Kidney (tissue), 14 donors: ENCODE measurements around the gene ITPR1. TPM values are rescaled to one million over a fixed set of nuclear protein-coding genes. Genes with fewer than 3 reads are reported as not detected.

Source experiments
- DNase-seq, 5 donors: peaks; one replicate each; pipeline ENCODE4 v3.0.0-alpha.2; 2013 to 2020
- FAIRE-seq: peaks from 2 replicates; lab custom pipeline; 2012; peaks lifted over from hg19 to GRCh38; lab: Jason Lieb, UNC
- H3K27ac ChIP-seq, 2 donors: one replicate each; pipeline ENCODE4 v1.7.0; 2013; ENCODE audit warnings: low read depth in 2 of 2, low read length in 2 of 2, inconsistent platforms in 1 of 2
- H3K27me3 ChIP-seq: one replicate; pipeline ENCODE4 v1.7.1; 2013; ENCODE audit warnings: low read length, inconsistent platforms; ENCODE audit not compliant: control insufficient read depth, insufficient read depth
- H3K36me3 ChIP-seq, 3 donors: one replicate each; pipeline versions ENCODE4 v1.7.0 to v1.7.1; 2013; ENCODE audit warnings: low read length in 3 of 3, control low read depth in 1 of 3, inconsistent platforms in 1 of 3; ENCODE audit not compliant: insufficient read depth in 3 of 3, control insufficient read depth in 2 of 3
- H3K4me1 ChIP-seq, 3 donors: one replicate each; pipeline versions ENCODE4 v1.7.0 to v1.7.1; 2013; ENCODE audit warnings: low read length in 3 of 3, inconsistent platforms in 1 of 3, low read depth in 1 of 3; ENCODE audit not compliant: control insufficient read depth in 2 of 3, insufficient read depth in 2 of 3
- H3K4me3 ChIP-seq, 3 donors: one replicate each; pipeline versions ENCODE4 v1.7.0 to v1.8.1; 2013; ENCODE audit warnings: low read length in 3 of 3, control low read depth in 1 of 3, inconsistent platforms in 1 of 3
- H3K9ac ChIP-seq, 3 donors: one replicate each; pipeline versions ENCODE4 v1.7.0 to v1.7.1; 2013; ENCODE audit warnings: low read length in 3 of 3, control low read depth in 1 of 3, inconsistent platforms in 1 of 3
- H3K9me3 ChIP-seq, 3 donors: one replicate each; pipeline versions ENCODE4 v1.7.0 to v1.7.1; 2013; ENCODE audit warnings: low read length in 3 of 3, control low read depth in 1 of 3, inconsistent platforms in 1 of 3; ENCODE audit not compliant: control insufficient read depth in 2 of 3, insufficient read depth in 1 of 3
- intact Hi-C: fragments of 100-400 bp; cut with DNase I; formaldehyde crosslinking; loops from one replicate; pipeline ENCODE4 v1.11.1; 2022
- polyA plus RNA-seq: library from polyadenylated mRNA; stranded (reverse); fragments of 350-450 nt; fragmentation: Illumina TruSeq; extraction: RNeasy Lipid Tissue Mini Kit (QIAGEN cat#74804); gene quantifications from one replicate; pipeline ENCODE4 v1.2.3, GENCODE V29; 2014; ENCODE audit warnings: low read depth, low replicate concordance; ENCODE audit not compliant: insufficient read depth
- total RNA-seq: library from RNA; stranded (reverse); fragmentation: NEBNext Ultra II Directional; extraction: Animal tissue kit (Norgen Biotek cat#: 25700); gene quantifications from one replicate; pipeline ENCODE4 v1.2.1, GENCODE V29; 2021
- TF ChIP-seq, protein P1 (sequence below): IDR thresholded peaks from 3 replicates; pipeline ENCODE4 v1.5.1; 2012; ENCODE audit warnings: mild to moderate bottlenecking, moderate library complexity, borderline replicate concordance; ENCODE audit not compliant: insufficient read depth; ENCODE audit errors: extremely low read depth
- donor health status: control.
- donor health status: control.
- donor health status: control.
- donor health status: control.
- donor health status: control.
- donor health status: DM: yes; HTN: yes; CAD: no.
- donor health status: Normal renal cell carcinoma (clear cell type).

Gene ITPR1
- total and polyA plus RNA-seq, 2 donors from 2014 or later, result 30.2 to 81.2 TPM

DNA sequence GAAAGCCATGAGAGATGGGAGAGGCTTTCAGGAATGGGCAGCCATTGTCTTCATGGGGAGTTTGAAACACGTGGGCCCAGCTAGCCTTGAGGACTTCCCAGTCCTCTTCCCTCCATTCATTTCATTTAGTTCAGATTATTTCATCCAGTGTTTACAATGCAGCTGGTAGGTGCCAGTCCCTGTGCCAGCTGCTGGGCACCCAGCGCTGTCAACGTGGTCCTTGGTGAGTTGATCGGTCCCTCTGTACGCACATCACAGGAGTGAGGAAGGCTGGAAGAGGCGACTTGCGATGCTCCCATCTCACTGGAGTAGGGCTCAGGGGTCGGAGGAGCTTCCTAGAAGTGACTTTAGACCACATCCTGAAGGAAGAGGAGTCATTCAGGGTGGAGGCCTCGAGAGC lies 279.7 kb downstream of the ITPR1 start:
- FAIRE-seq (no peak), DNase-seq (no peak)
- no peaks in the 10 kb centered on the region for H3K36me3 ChIP-seq
- TF ChIP-seq, protein P1, sequence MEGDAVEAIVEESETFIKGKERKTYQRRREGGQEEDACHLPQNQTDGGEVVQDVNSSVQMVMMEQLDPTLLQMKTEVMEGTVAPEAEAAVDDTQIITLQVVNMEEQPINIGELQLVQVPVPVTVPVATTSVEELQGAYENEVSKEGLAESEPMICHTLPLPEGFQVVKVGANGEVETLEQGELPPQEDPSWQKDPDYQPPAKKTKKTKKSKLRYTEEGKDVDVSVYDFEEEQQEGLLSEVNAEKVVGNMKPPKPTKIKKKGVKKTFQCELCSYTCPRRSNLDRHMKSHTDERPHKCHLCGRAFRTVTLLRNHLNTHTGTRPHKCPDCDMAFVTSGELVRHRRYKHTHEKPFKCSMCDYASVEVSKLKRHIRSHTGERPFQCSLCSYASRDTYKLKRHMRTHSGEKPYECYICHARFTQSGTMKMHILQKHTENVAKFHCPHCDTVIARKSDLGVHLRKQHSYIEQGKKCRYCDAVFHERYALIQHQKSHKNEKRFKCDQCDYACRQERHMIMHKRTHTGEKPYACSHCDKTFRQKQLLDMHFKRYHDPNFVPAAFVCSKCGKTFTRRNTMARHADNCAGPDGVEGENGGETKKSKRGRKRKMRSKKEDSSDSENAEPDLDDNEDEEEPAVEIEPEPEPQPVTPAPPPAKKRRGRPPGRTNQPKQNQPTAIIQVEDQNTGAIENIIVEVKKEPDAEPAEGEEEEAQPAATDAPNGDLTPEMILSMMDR, result no peak
- peak overlapping the region in 1 of 3 donors; percentile 35 for H3K9ac ChIP-seq
- H3K4me3 ChIP-seq, result no peak overlapping the region
- H3K4me1 ChIP-seq, result peaks cover 0 to 24% (median 24%) of the 10 kb centered on the region in 3 donors
- intact Hi-C loops, result no loop called here
- H3K27ac ChIP-seq, result peak overlapping the region; percentile 89 to 90
- H3K27me3 ChIP-seq, result no peaks in the 10 kb centered on the region
- H3K9me3 ChIP-seq, result no peaks in the 10 kb centered on the region

DNA sequence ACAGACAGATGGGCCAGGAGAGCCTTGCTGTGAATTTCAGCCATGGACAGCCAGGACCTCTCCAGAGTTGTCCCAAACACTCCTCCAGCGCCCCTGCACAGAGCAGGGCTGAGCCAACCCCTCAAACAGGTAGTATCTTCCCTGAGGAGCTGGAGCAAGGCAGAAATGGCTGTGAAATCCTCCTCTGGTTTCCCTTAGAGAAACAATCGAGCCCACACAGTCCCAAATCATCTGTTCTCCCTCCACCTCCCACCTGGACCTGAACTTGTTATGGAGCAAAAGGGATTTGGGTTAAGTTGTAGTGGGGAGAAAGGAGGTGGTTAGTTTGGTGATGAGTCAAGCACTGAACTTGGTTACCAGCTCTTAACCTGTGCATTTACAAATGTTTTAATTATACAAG lies 280.4 kb downstream of the ITPR1 start:
- no peaks in the 10 kb centered on the region for H3K36me3 ChIP-seq
- FAIRE-seq (no peak), DNase-seq (no peak)
- H3K9me3 ChIP-seq, result no peaks in the 10 kb centered on the region
- intact Hi-C loops, result no loop called here
- H3K27me3 ChIP-seq, result no peaks in the 10 kb centered on the region
- H3K9ac ChIP-seq, result no peak overlapping the region
- peaks cover 0 to 24% (median 24%) of the 10 kb centered on the region in 3 donors for H3K4me1 ChIP-seq
- no peak overlapping the region for H3K27ac ChIP-seq
- H3K4me3 ChIP-seq, result no peak overlapping the region
- TF ChIP-seq, protein P1, result no peak

DNA sequence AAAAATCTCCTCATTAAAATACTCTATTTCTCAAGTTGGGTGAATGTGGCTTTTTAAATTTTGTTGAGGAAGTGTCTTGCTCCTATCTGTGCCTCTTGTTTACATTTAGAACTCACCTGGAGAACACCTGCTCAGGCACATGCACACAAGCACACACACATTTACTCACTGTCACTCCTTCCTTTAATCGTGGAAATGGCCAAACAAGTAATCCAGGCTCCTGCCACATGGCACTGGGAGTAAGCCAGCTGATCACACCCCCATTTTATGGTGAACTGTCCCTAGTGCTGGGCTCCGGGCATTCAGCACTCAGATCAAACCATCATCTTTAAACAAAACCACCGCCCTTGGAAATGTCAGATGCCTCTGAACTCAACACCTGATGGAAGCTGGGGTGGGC lies 281.4 kb downstream of the ITPR1 start:
- Histone ChIP-seq H3K4me1 (peaks cover 0 to 24% (median 24%) of the 10 kb centered on the region in 3 donors), H3K9me3 (no peaks in the 10 kb centered on the region), H3K27me3 (no peaks in the 10 kb centered on the region), H3K36me3 (peaks cover 0 to 3% (median 0%) of the 10 kb centered on the region in 3 donors), H3K4me3 (no peak overlapping the region), H3K9ac (no peak overlapping the region), H3K27ac (no peak overlapping the region)
- TF ChIP-seq, protein P1, result no peak
- DNase-seq (no peak), FAIRE-seq (no peak)
- intact Hi-C loops, result no loop called here
